H9 (cell line): ENCODE data around the gene STPG1. TPM values are rescaled to one million over a fixed set of nuclear protein-coding genes. Genes with fewer than 3 reads are reported as not detected.
A peak's percentile ranks its signal among the peaks of the same experiment; 100 is the strongest.

ENCODE experiments used
- DNase-seq: peaks from one replicate; pipeline ENCODE4 v3.0.0-alpha.2; 2017
- H2AFZ ChIP-seq: one replicate; pipeline ENCODE4 v1.6.1; 2013; ENCODE audit warnings: mild to moderate bottlenecking, low read length, control low read depth, moderate library complexity
- H2AK5ac ChIP-seq: 2 replicates; pipeline ENCODE4 v1.6.1; 2013; ENCODE audit warnings: low read length, control low read depth, mixed read lengths; ENCODE audit not compliant: insufficient read length
- H2BK120ac ChIP-seq: one replicate; pipeline ENCODE4 v1.6.1; 2013; ENCODE audit warnings: low read depth, mild to moderate bottlenecking, low read length, control low read depth, inconsistent platforms; ENCODE audit not compliant: poor library complexity, severe bottlenecking
- H2BK12ac ChIP-seq: 2 replicates; pipeline ENCODE4 v1.6.1; 2013; ENCODE audit warnings: low read length, control low read depth, mixed read lengths, low read depth; ENCODE audit not compliant: insufficient read length
- H2BK15ac ChIP-seq: 2 replicates; pipeline ENCODE4 v1.6.1; 2013; ENCODE audit warnings: low read depth, low read length, control low read depth
- H2BK20ac ChIP-seq: one replicate; pipeline ENCODE4 v1.6.1; 2013; ENCODE audit warnings: low read depth, mild to moderate bottlenecking, low read length, control low read depth, inconsistent platforms; ENCODE audit not compliant: poor library complexity, severe bottlenecking
- H2BK5ac ChIP-seq: 2 replicates; pipeline ENCODE4 v1.6.1; 2013; ENCODE audit warnings: low read length, control low read depth, mixed read lengths; ENCODE audit not compliant: insufficient read length
- H3K14ac ChIP-seq: 2 replicates; pipeline ENCODE4 v1.6.1; 2013; ENCODE audit warnings: low read length, control low read depth; ENCODE audit not compliant: insufficient read depth
- H3K18ac ChIP-seq: 2 replicates; pipeline ENCODE4 v1.6.1; 2013; ENCODE audit warnings: low read depth, mild to moderate bottlenecking, mixed read lengths, low read length, control low read depth; ENCODE audit not compliant: insufficient read length
- H3K23ac ChIP-seq: 2 replicates; pipeline ENCODE4 v1.6.1; 2013; ENCODE audit warnings: low read length, control low read depth, mixed read lengths, low read depth; ENCODE audit not compliant: insufficient read length
- H3K23me2 ChIP-seq: 2 replicates; pipeline ENCODE4 v1.6.1; 2013; ENCODE audit warnings: low read depth, mild to moderate bottlenecking, mixed read lengths, low read length, control low read depth; ENCODE audit not compliant: insufficient read length, poor library complexity, severe bottlenecking
- H3K27ac ChIP-seq: 2 replicates; pipeline ENCODE4 v1.5.1; 2013; ENCODE audit warnings: low read length, control low read depth, mixed read lengths, low read depth; ENCODE audit not compliant: insufficient read length
- H3K27me3 ChIP-seq: 2 replicates; pipeline ENCODE4 v1.6.1; 2013; ENCODE audit warnings: low read length, control low read depth, inconsistent platforms; ENCODE audit not compliant: insufficient read depth
- H3K4ac ChIP-seq: 2 replicates; pipeline ENCODE4 v1.6.1; 2013; ENCODE audit warnings: low read depth, mild to moderate bottlenecking, control low read depth, inconsistent platforms, low read length, moderate library complexity
- H3K4me1 ChIP-seq: 2 replicates; pipeline ENCODE4 v1.6.1; 2013; ENCODE audit warnings: low read length, control low read depth, inconsistent platforms; ENCODE audit not compliant: insufficient read depth
- H3K4me2 ChIP-seq: 2 replicates; pipeline ENCODE4 v1.6.1; 2013; ENCODE audit warnings: low read length, control low read depth, mixed read lengths; ENCODE audit not compliant: insufficient read length, insufficient read depth
- H3K56ac ChIP-seq: 2 replicates; pipeline ENCODE4 v1.6.1; 2013; ENCODE audit warnings: low read depth, mild to moderate bottlenecking, mixed read lengths, low read length, control low read depth; ENCODE audit not compliant: insufficient read length
- H3K79me1 ChIP-seq: 2 replicates; pipeline ENCODE4 v1.6.1; 2013; ENCODE audit warnings: low read depth, mild to moderate bottlenecking, moderate library complexity, low read length, control low read depth, inconsistent platforms; ENCODE audit not compliant: insufficient read depth, poor library complexity, severe bottlenecking
- H3K79me2 ChIP-seq: 2 replicates; pipeline ENCODE4 v1.6.1; 2013; ENCODE audit warnings: low read length, control low read depth, inconsistent platforms; ENCODE audit not compliant: insufficient read depth
- H3K9ac ChIP-seq: 2 replicates; pipeline ENCODE4 v1.6.1; 2013; ENCODE audit warnings: low read length, control low read depth, mixed read lengths; ENCODE audit not compliant: insufficient read length; ENCODE audit errors: extremely low read depth
- H3K9me3 ChIP-seq: one replicate; pipeline ENCODE4 v1.6.1; 2013; ENCODE audit warnings: low read depth, low read length, inconsistent platforms; ENCODE audit not compliant: control insufficient read depth
- H3T11ph ChIP-seq: one replicate; pipeline ENCODE4 v1.6.1; 2013; ENCODE audit warnings: mild to moderate bottlenecking, low read length, control low read depth, inconsistent platforms
- H4K20me1 ChIP-seq: one replicate; pipeline ENCODE4 v1.6.1; 2013; ENCODE audit not compliant: control insufficient read depth, insufficient read length, insufficient read depth
- H4K5ac ChIP-seq: 2 replicates; pipeline ENCODE4 v1.6.1; 2013; ENCODE audit warnings: low read depth, mild to moderate bottlenecking, mixed read lengths, low read length, control low read depth; ENCODE audit not compliant: insufficient read length
- H4K8ac ChIP-seq: replicated peaks from 2 replicates; pipeline ENCODE4 v1.6.1; 2013; ENCODE audit warnings: low read length, control low read depth, mixed read lengths, low read depth; ENCODE audit not compliant: insufficient read length
- H4K91ac ChIP-seq: 2 replicates; pipeline ENCODE4 v1.6.1; 2013; ENCODE audit warnings: low read depth, mild to moderate bottlenecking, moderate library complexity, mixed read lengths, low read length, control low read depth; ENCODE audit not compliant: insufficient read length
- H3K27ac Mint-ChIP-seq, 3 experiments: 2 replicates in 2 of 3; 3 replicates in 1 of 3; pipeline ENCODE4 v1.8.0; 2020 to 2021; ENCODE audit warnings: mixed read lengths in 3 of 3, mild to moderate bottlenecking in 1 of 3, moderate library complexity in 1 of 3
- H3K27me3 Mint-ChIP-seq: 2 replicates; pipeline ENCODE4 v1.8.0; 2021; ENCODE audit warnings: low read depth, mild to moderate bottlenecking, moderate library complexity, mixed read lengths
- H3K36me3 Mint-ChIP-seq, 3 experiments: 2 replicates in 2 of 3; 3 replicates in 1 of 3; pipeline ENCODE4 v1.8.0; 2020 to 2021; ENCODE audit warnings: low read depth in 3 of 3, mixed read lengths in 3 of 3; ENCODE audit not compliant: insufficient read depth in 1 of 3
- H3K4me1 Mint-ChIP-seq, 2 experiments: 2 replicates each; pipeline ENCODE4 v1.8.0; 2020; ENCODE audit warnings: mixed read lengths in 2 of 2
- H3K4me3 Mint-ChIP-seq, 2 experiments: 2 replicates in 1 of 2; 3 replicates in 1 of 2; pipeline ENCODE4 v1.8.0; 2020 to 2021; ENCODE audit warnings: mild to moderate bottlenecking in 2 of 2, mixed read lengths in 2 of 2, moderate library complexity in 1 of 2
- H3K9me3 Mint-ChIP-seq, 2 experiments: 2 replicates in 1 of 2; 3 replicates in 1 of 2; pipeline ENCODE4 v1.8.0; 2020; ENCODE audit warnings: mild to moderate bottlenecking in 2 of 2, mixed read lengths in 2 of 2, moderate library complexity in 1 of 2
- CTCF ChIP-seq: fragments of 200-600 bp; sonication (generic); conservative IDR thresholded peaks from 3 replicates; pipeline ENCODE4 v1.8.0; 2021; ENCODE audit warnings: antibody characterized with exemption, mild to moderate bottlenecking
- WGBS: extraction: QIAGEN DNeasy Blood & Tissue Kit; methylation state at CpG from one replicate; pipeline ENCODE4 v1.1.7; 2013; ENCODE audit warnings: missing lambda C conversion rate, low lambda C conversion rate, mixed read lengths; ENCODE audit not compliant: insufficient read length; ENCODE audit errors: extremely low coverage; 5-methylcytosine and 5-hydroxymethylcytosine counted together
- total RNA-seq: library from RNA; stranded (reverse); gene quantifications from 2 replicates; pipeline ENCODE4 v1.2.1, GENCODE V29; 2021

The STPG1 gene
- total RNA-seq, 1 experiment from 2014 or later: 8.3 TPM

- Histone ChIP-seq H2BK12ac (no peak overlapping the region), H3T11ph (no peak overlapping the region), H2BK5ac (no peak overlapping the region), H3K79me1 (no peaks in the 10 kb centered on the region), H3K27ac (no peak overlapping the region), H3K4me2 (no peak overlapping the region), H2AFZ (no peak overlapping the region), H2BK120ac (no peak overlapping the region), H4K20me1 (no peaks in the 10 kb centered on the region), H3K18ac (no peak overlapping the region), H3K4me1 (0 out of 2 replicates have a peak, but pooled peaks cover 5% of the 10 kb centered on the region), H2BK15ac (no peak overlapping the region), H4K91ac (no peak overlapping the region), H3K79me2 (no peaks in the 10 kb centered on the region), H4K8ac (no peak overlapping the region), H3K56ac (no peak overlapping the region), H3K9ac (no peak overlapping the region), H2AK5ac (no peak overlapping the region), H4K5ac (no peak overlapping the region), H3K23me2 (no peaks in the 10 kb centered on the region), H3K4ac (no peak overlapping the region), H3K14ac (no peak overlapping the region), H3K27me3 (no peaks in the 10 kb centered on the region), H2BK20ac (no peak overlapping the region), H3K9me3 (no peaks in the 10 kb centered on the region), H3K23ac (no peak overlapping the region)
- Mint-ChIP-seq H3K36me3 (peaks cover 0 to 18% (median 7%) of the 10 kb centered on the region in 3 experiments; a peak in 3 of 7 replicates), H3K4me3 (peak overlapping the region in 1 of 2 experiments; percentile 7; a peak in 1 of 5 replicates), H3K27ac (peak overlapping the region; percentile 14 to 71 (median 67); a peak in 3 of 7 replicates), H3K4me1 (peaks cover 31 to 33% of the 10 kb centered on the region in 2 experiments), H3K9me3 (no peaks in the 10 kb centered on the region), H3K27me3 (no peaks in the 10 kb centered on the region)
- TF ChIP-seq CTCF: peak; percentile 90
- peak; percentile 86 for DNase-seq
- WGBS: no CpG with 5 or more reads among the region's 11 CpGs
Observed at GRCh38 chr1:24391882-24392603, 21.5 kb downstream of the STPG1 start.
